A673 (cell line): ENCODE data around the gene GON4L. TPM values are rescaled to one million over a fixed set of nuclear protein-coding genes. Genes with fewer than 3 reads are reported as not detected.
"Not testable (repeated sequence)": the region's sequence is repeated elsewhere in the genome, so short reads cannot be mapped to it uniquely, and the experiment has no call there.

ENCODE experiments used
- BruUV-seq: library from RNA; stranded (reverse); fragments of 400-500 nt; replicated peaks from 2 replicates; lab custom pipeline; 2021; lab: Mats Ljungman, UMichigan
- CTCF ChIA-PET: fragments of 300-600 bp; sonication (Branson Sonifier 250); formaldehyde crosslinking; loops from one replicate; lab custom pipeline; 2022; ENCODE audit warnings: antibody characterized with exemption; lab: Charles Lee
- POLR2A ChIA-PET: fragments of 300-600 bp; sonication (Branson Sonifier 250); formaldehyde crosslinking; loops from one replicate; lab custom pipeline; 2022; ENCODE audit warnings: antibody characterized with exemption; ENCODE audit not compliant: low non-redundant PET; lab: Charles Lee
- DNase-seq: peaks from one replicate; pipeline ENCODE4 v3.0.0-alpha.2; 2015; ENCODE audit warnings: low spot score
- H3K27ac ChIP-seq: fragments of 200-600 bp; sonication (generic); 2 replicates; pipeline ENCODE4 v1.5.1; 2016; ENCODE audit warnings: mixed run types, low read depth, mild to moderate bottlenecking, mixed read lengths, antibody characterized with exemption, low read length; ENCODE audit not compliant: poor library complexity, severe bottlenecking
- H3K27me3 ChIP-seq: fragments of 200-600 bp; sonication (generic); replicated peaks from 2 replicates; pipeline ENCODE4 v1.6.1; 2017; ENCODE audit warnings: mixed run types, low read depth, mild to moderate bottlenecking, mixed read lengths, antibody characterized with exemption, low read length; ENCODE audit not compliant: insufficient read depth, poor library complexity
- H3K36me3 ChIP-seq: fragments of 200-600 bp; sonication (generic); 2 replicates; pipeline ENCODE4 v1.6.1; 2016; ENCODE audit warnings: mixed run types, mild to moderate bottlenecking, mixed read lengths, antibody characterized with exemption, low read length; ENCODE audit not compliant: insufficient read depth, poor library complexity, severe bottlenecking
- H3K4me1 ChIP-seq: fragments of 200-600 bp; sonication (generic); 2 replicates; pipeline ENCODE4 v1.6.1; 2017; ENCODE audit warnings: mixed run types, mild to moderate bottlenecking, mixed read lengths, antibody characterized with exemption, low read length; ENCODE audit not compliant: insufficient read depth, poor library complexity, severe bottlenecking
- H3K4me3 ChIP-seq: fragments of 200-600 bp; sonication (generic); 2 replicates; pipeline ENCODE4 v1.5.1; 2016; ENCODE audit warnings: low read depth, mixed run types, mild to moderate bottlenecking, mixed read lengths, low read length; ENCODE audit not compliant: poor library complexity, severe bottlenecking
- H3K9me3 ChIP-seq: fragments of 200-600 bp; sonication (generic); 2 replicates; pipeline ENCODE4 v1.6.1; 2016; ENCODE audit warnings: mixed run types, low read depth, mild to moderate bottlenecking, mixed read lengths, antibody characterized with exemption, low read length; ENCODE audit not compliant: poor library complexity, severe bottlenecking
- CTCF ChIP-seq: fragments of 300-800, 200-600 bp; sonication (generic); conservative IDR thresholded peaks from 2 replicates; pipeline ENCODE4 v1.5.1; 2017; ENCODE audit warnings: low read depth, mild to moderate bottlenecking, antibody characterized with exemption, low read length, moderate library complexity, mixed read lengths
- EZH2 ChIP-seq: fragments of 200-600 bp; sonication (generic); IDR thresholded peaks from 2 replicates; pipeline ENCODE4 v1.6.1; 2017; ENCODE audit warnings: borderline replicate concordance, low read depth, mild to moderate bottlenecking, mixed read lengths, antibody characterized with exemption, low read length; ENCODE audit not compliant: poor library complexity, severe bottlenecking
- intact Hi-C: fragments of 100-400 bp; cut with micrococcal nuclease; formaldehyde crosslinking; loops from one replicate; pipeline ENCODE4 v1.10.0; 2022; ENCODE audit not compliant: unreplicated experiment
- total RNA-seq: library from RNA; stranded (reverse); gene quantifications from 2 replicates; pipeline ENCODE4 v1.2.3, GENCODE V29; 2021

GON4L gene
- total RNA-seq, 1 experiment from 2014 or later = 55.7 TPM

DNA sequence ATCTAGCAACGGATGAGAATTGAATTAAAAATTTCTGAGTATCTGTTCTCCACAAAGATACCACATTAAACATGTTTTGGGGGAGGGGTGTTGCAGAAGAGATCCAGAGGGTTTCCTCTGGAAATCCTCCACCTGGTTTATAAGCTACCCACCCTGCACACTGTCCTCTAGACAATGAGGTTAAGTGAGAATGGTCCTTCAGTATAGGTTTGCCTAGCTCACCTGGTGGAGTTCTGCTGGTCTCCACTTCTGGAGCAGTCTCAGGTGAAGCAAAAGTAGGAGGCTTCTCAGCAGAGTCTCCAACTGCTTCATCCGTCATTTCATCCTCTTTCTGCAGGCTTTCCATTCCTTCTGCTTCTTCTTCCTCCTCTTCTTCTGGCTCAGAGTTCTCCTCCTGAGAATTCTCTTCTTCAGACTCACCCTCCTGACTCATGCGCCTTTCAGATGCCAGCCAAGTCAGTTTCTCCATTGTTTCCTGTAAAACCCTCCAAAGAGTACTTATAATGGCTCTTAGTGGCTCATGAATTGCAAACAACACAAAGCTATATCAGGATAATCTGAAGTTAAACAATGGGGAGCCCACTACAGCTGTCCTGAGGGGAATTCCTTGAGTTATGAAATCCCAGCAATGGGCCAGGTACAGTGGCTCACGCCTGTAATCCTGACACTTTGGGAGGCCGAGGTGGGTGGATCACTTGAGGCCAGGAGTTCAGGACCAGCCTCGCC lies 93.8 kb downstream of the GON4L start:
- H3K36me3 ChIP-seq = peaks cover 45% of the 10 kb centered on the region
- CTCF ChIA-PET, H3K27ac ChIP-seq, H3K27me3 ChIP-seq, H3K4me1 ChIP-seq, H3K4me3 ChIP-seq, POLR2A ChIA-PET, H3K9me3 ChIP-seq, BruUV-seq, intact Hi-C loops: not testable (repeated sequence)
- peak; percentile 73 for DNase-seq

- Histone ChIP-seq H3K9me3 (no peaks in the 10 kb centered on the region), H3K27me3 (no peaks in the 10 kb centered on the region), H3K27ac (no peak overlapping the region), H3K4me3 (no peak overlapping the region), H3K4me1 (no peaks in the 10 kb centered on the region), H3K36me3 (peaks cover 45% of the 10 kb centered on the region)
- no TSS peak for BruUV-seq
- DNase-seq = no peak
- POLR2A ChIA-PET = no interaction called here
- intact Hi-C loops = no loop called here
- TF ChIP-seq CTCF (no peak), EZH2 (no peak)
- CTCF ChIA-PET = no interaction called here
Measured at GRCh38 chr1:155761736-155762405, 95.1 kb downstream of the GON4L start.

DNA sequence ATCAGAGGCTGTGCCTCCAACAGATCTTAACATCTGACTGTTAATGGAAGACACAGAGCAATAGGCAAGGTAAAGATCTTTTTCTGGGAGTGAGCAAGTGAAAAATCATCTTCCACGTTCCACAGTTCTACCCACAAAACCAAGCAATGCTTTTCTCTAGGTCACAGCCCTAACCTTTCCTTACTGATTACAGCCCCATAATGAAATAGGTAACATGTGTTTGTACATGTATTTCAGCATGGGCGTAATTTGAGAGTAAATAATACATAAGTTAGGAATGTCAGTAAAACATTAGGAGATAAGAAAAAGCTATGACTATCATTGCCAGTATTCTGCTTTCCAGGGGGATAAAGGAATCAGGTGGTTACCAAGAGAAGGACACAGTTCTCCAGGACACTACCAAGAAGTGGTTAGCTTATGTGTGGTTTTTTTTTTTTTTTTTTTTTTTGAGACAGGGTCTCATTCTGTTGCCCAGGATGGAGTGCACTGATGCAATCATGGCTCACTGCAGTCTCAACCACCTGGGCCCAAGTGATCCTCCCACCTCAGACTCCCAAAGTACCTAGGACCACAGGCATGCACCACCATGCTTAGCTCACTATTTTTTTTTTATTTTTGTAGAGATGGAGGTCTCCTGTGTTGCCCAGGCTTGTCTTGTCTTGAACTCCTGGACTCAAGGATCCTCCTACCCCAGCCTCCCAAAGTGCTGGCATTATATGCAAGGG lies 96.1 kb downstream of the GON4L start:
- H3K27me3 ChIP-seq = no peaks in the 10 kb centered on the region
- H3K27ac ChIP-seq = no peak overlapping the region
- BruUV-seq = no TSS peak
- no peaks in the 10 kb centered on the region for H3K4me1 ChIP-seq
- intact Hi-C loops = no loop called here
- no peaks in the 10 kb centered on the region for H3K9me3 ChIP-seq
- ChIA-PET CTCF (no interaction called here), POLR2A (no interaction called here)
- TF ChIP-seq EZH2 = no peak
- TF ChIP-seq CTCF = no peak
- no peak overlapping the region for H3K4me3 ChIP-seq
- peaks cover 52% of the 10 kb centered on the region for H3K36me3 ChIP-seq
- no peak for DNase-seq
